GM12878 (cell line): Measurements from ENCODE around the gene CNOT2. TPM values are rescaled to one million over a fixed set of nuclear protein-coding genes. Genes with fewer than 3 reads are reported as not detected.

Source experiments
- FOXM1 ChIP-seq: IDR thresholded peaks from 2 replicates; pipeline ENCODE4 v1.6.1; 2012; ENCODE audit warnings: low read depth, mild to moderate bottlenecking, inconsistent platforms, low read length, moderate library complexity
- NKRF ChIP-seq: fragments of 450-650 bp; conservative IDR thresholded peaks from 2 replicates; pipeline ENCODE4 v1.6.1; 2017; ENCODE audit warnings: mild to moderate bottlenecking, moderate library complexity
- ZBTB4 ChIP-seq: fragments of 450-650 bp; formaldehyde crosslinking; IDR thresholded peaks from 2 replicates; pipeline ENCODE4 v1.4.0; 2022; ENCODE audit warnings: mild to moderate bottlenecking, moderate library complexity
- ZBTB40 ChIP-seq: fragments of 450-650 bp; IDR thresholded peaks from 2 replicates; pipeline ENCODE4 v1.6.1; 2016; ENCODE audit warnings: mild to moderate bottlenecking, moderate library complexity, borderline replicate concordance
- ZNF687 ChIP-seq: fragments of 450-650 bp; IDR thresholded peaks from 2 replicates; pipeline ENCODE4 v1.6.1; 2017; ENCODE audit warnings: mild to moderate bottlenecking, moderate library complexity
- polyA plus RNA-seq, 11 experiments: library from polyadenylated mRNA; depleted of rRNA in 4 of 11; unstranded in 6 of 11; stranded (reverse) in 5 of 11; fragments of >200 nt; fragmentation: Nextera tagmentation in 4 of 11; fragmentation: Illumina TruSeq in 1 of 11; extraction: Ambion mirVana in 4 of 11; extraction: Trizol in 1 of 11; gene quantifications; 1 replicate in 1 of 11; 2 replicates in 10 of 11; pipeline versions ENCODE4 v1.2.1 to v1.2.3, GENCODE V29; 2011 to 2016; ENCODE audit warnings: inconsistent platforms in 2 of 11, missing spikeins in 2 of 11, low read depth in 1 of 11
- total RNA-seq, 4 experiments: library from RNA; depleted of rRNA in 3 of 4; stranded (reverse); fragments of >200 nt in 3 of 4; fragmentation: Illumina TruSeq in 1 of 4; extraction: Trizol in 1 of 4; gene quantifications; 2 replicates each; pipeline versions ENCODE4 v1.2.1 to v1.2.3, GENCODE V29; 2013 to 2021

The CNOT2 gene
- total and polyA plus RNA-seq, 10 of the 15 experiments (the other 5 are each of a cell fraction or from before 2014, with no cell fraction given): 37.9 to 127 (median 82.4) TPM

- TF ChIP-seq ZBTB4 (no peak), NKRF (0 out of 2 replicates have a peak, but pooled peaks have one; percentile 61), FOXM1 (no peak), ZNF687 (peak; percentile 46; the same call in 1 of the 2 replicates), ZBTB40 (0 out of 2 replicates have a peak, but pooled peaks have one; percentile 32)
Measured at GRCh38 chr12:70243510-70244371, 508 bp downstream of the CNOT2 start (continued).
